Activated naive CD8-positive, alpha-beta T cell treated with anti-CD3 and anti-CD28 coated beads, Interleukin-2, amount 50 U/mL, for 16 hours (primary cell): Measurements from ENCODE around the gene CLEC9A.
"Not testable (repeated sequence)": the region's sequence is repeated elsewhere in the genome, so short reads cannot be mapped to it uniquely, and the experiment has no call there.

Source experiments
- DNase-seq: peaks from one replicate; pipeline ENCODE4 v3.0.0-alpha.2; 2020; ENCODE audit warnings: low read depth, low spot score

CLEC9A gene

DNA sequence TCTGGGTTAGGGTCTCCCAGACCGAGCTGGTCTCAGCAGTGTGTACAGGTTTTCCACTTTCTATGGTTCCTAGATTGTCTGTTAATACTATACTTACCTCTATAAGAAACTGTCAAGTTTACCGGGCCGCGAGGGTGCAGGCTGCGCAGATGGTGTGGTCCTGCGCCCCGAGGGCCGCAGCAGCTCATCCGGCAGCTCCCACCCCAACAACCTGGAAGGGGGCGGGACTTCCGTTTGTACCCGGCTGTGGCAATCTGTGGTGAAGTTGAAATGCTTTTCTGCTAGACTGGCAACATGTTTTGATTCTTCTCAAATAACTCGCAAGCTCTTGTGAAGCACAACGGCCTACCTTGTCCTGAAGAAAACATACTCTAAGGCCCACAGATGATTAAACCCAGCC, at the start of gene CLEC9A:
CLEC9A (plus strand) TSS at position 237 of the 400 bp plus-strand sequence. CDS start 22,006 bp downstream, outside the sequence.
- DNase-seq = no peak

- no peak for DNase-seq
These were observed 38.6 kb upstream of the CLEC9A start for GRCh38 chr12:9991876-9992275.

DNA sequence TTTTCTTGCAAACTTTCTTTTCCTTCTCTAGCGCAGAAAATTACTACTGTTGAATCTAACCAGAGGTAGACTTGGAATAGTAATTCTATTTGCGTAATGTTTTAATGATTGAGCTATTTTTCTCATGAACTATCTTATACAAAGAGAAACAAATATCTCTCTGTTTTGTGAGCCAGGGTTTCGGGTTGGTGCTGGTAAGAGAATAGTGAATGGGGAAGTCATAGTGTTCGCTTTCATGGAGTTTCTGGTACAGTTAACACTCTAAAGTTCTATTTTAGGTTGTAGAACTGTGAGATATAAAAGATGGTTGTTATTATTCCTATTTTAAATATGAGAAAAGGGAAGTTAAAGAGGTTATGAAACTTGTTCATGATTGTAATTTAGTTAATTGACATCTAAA, 38.2 kb upstream of the CLEC9A start:
- DNase-seq = no peak

DNA sequence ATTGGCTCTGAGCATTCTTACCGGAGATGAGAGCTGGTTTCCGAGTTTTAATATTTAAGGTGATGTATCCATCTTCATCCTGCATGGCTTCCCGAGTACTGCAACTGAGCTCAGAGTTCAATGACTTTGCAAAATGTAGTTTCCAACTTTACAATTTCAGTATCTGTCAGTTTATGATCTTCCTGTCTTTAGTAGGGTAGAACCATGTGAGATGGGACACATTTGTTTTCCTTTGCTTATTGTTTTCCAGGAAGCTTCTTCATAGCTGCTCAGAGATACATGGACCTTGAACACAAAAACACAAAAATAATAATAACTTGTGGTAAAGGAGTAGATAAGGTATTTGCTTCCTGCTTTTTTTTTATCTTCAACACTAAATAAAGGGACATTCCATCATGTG, 31.5 kb upstream of the CLEC9A start, which contains the start of gene CLEC1B:
CLEC1B (minus strand) TSS at position 106 of the 400 bp plus-strand sequence; CDS start at position 85, 21 bp downstream.
- no peak for DNase-seq

DNA sequence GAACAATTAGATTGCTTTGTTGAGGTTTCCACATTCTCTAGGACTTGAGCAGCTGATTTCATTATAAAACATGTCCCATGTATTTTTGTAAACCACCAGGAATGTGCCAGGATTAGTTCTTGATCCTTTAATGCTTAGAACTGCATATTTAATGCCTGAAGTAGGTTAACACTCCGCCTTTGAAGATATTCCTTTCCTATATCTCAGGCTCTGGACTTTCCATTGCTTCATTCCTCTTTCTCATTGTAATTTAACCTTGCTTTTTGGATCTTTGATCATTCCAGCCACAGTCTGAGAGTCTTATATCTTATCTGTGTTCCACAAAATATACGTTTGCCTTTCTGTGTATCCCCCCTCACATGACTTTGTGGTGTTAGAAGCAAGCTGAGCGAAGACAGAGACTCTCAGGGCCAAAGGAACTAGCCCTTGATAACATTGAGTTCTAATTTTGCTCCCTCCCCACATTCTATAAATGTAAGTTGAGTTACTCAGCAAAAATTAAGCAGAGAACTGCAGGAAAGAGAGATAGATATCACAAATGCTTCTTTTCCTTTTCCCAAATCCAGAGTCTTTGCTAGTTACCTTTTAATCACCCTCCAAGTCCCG, 29.2 kb upstream of the CLEC9A start:
- no peak for DNase-seq

GRCh38 chr12:10012630-10013330, 17.7 kb upstream of the CLEC9A start:
- DNase-seq = no peak

- no peak for DNase-seq
These were observed 15.0 kb upstream of the CLEC9A start for GRCh38 chr12:10015450-10015849.

- no peak for DNase-seq
These were observed 13.6 kb upstream of the CLEC9A start for GRCh38 chr12:10016881-10017280.

DNA sequence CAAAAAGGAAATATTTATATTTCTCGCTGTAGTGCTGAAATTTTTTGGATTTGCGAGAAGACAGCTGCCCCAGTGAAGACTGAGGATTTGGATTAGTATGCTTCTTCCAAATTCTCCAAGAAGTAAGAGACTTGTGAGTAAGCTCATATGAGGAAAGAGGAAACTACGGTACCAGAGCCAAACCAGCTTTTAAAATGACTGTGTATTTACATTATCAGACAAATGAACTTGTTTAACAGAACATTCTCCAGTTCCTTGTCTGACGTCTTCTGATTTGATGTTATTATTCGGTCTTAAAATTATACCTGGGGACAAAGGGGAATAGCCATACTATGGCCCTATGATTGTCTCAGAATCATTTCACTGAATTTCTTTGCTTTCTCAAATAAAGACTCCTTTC, 12.1 kb upstream of the CLEC9A start:
- no peak for DNase-seq

DNA sequence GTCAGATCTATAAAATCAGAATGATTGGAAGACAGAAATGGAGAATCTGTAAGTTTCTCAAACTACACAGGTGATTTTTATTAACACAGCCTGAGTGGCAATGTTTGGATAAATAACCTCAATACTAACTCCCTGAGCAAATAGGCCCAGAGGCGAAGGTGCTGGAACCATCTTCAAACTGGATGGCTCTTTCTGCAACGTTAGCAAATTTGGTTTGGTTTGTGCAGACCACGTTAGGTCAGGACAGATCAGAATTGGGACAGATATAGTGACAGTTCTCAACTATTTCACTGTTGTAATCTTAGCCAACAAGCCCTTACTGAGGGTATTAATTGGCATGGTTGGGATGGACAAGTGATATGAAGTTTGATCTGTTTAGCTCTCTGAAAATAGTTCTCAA, 9.1 kb upstream of the CLEC9A start:
- no peak for DNase-seq

DNA sequence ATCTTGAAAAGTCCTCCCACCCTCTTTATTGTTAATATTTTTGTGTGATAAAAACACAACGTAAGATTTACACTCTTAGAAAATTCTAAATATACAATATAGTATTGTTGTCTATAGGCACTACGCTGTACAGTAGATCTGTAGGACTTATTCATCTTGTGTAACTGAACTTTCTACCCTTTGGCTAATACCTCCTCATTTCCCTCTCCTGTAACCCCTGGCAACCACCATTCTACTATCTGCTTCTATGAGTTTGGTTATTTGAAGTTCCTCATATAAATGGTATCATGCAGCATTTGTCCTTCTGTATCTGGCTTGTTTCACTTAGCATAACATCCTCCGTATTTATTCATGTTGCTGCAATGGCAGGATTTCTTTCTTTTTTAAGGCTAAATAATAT, 5.2 kb upstream of the CLEC9A start:
- DNase-seq = no peak

- DNase-seq = not testable (repeated sequence)
These were observed 3.8 kb upstream of the CLEC9A start for GRCh38 chr12:10026666-10027065.

DNA sequence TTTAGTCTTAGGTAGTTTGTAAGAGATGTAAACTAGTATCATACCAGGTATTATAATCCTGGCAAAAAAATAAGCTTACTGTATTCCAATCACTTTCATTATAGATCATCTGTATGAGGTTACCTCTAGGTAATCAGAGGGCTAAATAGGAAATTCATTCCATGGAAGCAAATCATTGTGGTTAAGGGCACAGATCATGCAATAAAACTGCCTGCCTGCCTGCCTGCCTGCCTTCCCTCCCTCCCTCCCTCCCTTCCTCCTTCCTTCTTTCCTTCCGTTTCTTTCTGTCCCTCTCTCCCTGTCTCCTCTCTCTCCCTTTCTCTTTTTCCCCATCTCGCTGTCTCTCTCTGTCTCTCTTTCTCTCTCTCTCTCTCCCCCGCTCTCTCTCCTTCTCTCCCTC, 3.2 kb upstream of the CLEC9A start:
- no peak for DNase-seq

GRCh38 chr12:10027721-10028120, 2.8 kb upstream of the CLEC9A start:
- DNase-seq = no peak

DNA sequence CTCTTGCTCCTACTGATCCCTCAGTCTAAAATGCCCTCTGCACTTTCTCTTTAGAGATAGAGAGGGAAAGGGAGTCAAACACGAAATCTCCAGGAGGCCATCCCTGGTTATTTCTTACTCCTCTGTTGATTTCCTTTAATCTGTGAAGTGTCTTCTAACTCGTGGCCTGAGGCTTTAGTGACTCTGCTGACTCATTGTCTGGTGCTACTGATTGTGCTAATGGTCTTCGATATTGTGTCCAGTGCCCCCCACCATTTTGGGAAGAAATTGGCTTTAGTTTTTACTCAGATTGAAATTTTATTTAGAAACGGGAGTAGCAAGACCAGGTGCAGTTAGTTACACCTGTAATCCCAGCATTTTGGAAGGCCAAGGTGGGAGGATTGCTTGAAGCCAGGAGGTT, 839 bp downstream of the CLEC9A start:
- no peak for DNase-seq

GRCh38 chr12:10031771-10032175, 1.3 kb downstream of the CLEC9A start:
- no peak for DNase-seq

DNA sequence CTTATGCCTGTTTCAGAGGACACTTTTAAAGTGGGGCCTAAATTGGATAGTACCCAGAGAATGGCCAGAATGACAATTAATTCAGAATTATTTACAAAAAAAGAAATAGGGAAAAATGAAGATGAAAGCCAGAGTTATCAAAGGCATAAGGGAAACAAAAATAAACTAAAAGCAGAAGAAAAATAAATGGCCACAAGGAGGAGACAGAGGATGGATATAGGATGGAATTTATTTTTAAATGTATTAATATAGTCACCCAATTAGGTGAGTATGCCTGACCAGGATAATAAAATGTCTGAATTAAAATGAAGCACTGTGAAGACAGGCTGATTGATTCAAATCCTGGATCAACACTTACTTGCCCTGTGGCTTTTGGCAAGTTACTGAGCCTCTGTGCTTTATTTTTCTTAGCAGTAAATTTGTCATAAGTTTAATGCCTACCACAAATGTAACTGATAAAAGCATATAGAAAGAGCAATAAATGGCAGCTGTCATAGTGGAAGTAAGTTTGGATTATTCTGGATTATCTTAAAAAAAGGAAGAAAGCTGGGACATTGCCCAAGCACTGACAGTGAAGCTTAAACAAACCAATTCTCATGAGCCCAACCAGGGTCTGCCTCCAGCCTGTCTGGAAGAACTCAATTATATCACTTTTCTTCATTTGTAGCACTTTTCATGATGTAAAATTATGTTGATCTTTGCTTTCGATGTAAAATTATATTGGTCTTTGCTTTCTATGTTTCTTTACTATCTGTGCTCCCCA, 3.5 kb downstream of the CLEC9A start:
- DNase-seq = no peak

DNA sequence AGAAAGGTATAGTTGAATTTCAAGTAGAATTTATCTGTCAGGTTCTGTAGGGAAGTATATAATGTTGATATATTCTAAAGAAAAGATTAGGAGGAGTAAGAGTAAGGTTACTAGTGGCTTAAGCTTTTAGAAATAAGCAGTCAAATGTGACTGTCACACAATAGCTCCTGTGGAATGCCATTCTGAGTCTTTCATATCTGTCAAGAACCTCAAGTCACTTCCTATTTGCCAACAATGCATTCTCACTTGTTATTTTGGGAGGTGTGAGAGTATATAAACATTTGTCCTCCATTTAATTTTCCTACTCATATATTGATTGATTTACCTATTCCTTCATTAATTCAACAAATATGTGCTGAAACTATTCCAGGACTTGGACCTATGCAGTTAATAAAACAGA, 11.7 kb downstream of the CLEC9A start:
- DNase-seq = no peak

- no peak for DNase-seq
These were observed 18.0 kb downstream of the CLEC9A start for GRCh38 chr12:10048526-10048925.

GRCh38 chr12:10052193-10052913, 21.9 kb downstream of the CLEC9A start:
- no peak for DNase-seq

DNA sequence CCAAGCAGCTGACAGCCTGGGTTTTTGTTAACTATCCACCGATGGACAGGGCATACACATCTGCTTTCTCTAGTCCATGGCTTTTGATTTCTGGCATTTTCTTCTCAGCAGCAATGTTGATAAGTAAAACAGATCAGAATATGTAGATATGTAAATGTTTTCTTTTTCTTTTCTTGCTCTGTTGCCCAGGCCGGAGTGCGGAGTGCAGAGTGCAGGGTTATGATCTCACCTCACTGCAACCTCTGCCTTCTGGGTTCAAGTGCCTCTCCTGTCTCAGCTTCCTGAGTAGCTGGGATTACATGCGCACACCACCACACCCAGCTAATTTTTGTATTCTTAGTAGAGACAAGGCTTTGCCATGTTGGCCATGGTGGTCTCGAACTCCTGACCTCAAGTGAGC, 27.9 kb downstream of the CLEC9A start:
- no peak for DNase-seq

DNA sequence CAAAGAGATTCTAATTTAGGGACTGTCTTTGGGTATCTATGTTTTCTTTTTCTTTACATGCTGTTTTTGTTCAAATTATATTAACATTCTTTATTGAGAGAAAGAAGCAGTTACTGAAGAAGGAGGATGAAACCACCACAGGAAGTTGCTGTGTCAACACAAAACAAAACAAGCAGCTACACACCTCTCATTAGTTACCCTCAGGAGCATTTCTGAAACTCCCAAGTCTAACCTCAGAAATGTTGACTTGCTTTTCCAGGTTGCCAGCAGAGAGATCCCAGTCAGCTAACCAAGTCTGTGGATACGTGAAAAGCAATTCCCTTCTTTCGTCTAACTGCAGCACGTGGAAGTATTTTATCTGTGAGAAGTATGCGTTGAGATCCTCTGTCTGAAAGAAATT, 34.8 kb downstream of the CLEC9A start:
- DNase-seq = no peak
